ENCODE results near the gene PTPN14.

DNA sequence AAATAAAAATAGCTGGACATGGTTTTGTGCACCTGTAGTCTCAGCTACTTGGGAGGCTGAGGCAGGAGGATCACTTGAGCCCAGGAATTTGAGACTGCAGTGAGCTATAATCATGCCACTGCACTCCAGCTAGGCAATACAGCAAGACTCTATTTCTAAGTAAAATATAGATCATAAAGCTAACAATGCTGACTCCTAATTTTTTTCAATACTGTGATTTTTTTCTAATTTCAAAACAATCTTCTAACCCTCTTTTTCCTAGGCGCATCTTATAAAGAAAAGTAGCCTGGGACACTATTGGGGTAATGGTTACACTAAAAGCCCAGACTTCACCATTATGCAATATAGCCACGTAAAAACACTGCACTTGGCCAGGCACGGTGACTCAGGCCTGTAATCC lies 81.3 kb downstream of the PTPN14 start:
- TF ChIP-seq, protein P1, sequence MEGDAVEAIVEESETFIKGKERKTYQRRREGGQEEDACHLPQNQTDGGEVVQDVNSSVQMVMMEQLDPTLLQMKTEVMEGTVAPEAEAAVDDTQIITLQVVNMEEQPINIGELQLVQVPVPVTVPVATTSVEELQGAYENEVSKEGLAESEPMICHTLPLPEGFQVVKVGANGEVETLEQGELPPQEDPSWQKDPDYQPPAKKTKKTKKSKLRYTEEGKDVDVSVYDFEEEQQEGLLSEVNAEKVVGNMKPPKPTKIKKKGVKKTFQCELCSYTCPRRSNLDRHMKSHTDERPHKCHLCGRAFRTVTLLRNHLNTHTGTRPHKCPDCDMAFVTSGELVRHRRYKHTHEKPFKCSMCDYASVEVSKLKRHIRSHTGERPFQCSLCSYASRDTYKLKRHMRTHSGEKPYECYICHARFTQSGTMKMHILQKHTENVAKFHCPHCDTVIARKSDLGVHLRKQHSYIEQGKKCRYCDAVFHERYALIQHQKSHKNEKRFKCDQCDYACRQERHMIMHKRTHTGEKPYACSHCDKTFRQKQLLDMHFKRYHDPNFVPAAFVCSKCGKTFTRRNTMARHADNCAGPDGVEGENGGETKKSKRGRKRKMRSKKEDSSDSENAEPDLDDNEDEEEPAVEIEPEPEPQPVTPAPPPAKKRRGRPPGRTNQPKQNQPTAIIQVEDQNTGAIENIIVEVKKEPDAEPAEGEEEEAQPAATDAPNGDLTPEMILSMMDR (IDR thresholded peaks at IDR 0.05), result no peak
- no peak for TF ChIP-seq POLR2A (IDR thresholded peaks at IDR 0.05)
